Measurements from ENCODE around the gene LUZP2. TPM values are rescaled to one million over a fixed set of nuclear protein-coding genes. Genes with fewer than 3 reads are reported as not detected.

The LUZP2 gene
- total RNA-seq, 2 donors from 2014 or later, result 1.6 TPM; not detected in 1

DNA sequence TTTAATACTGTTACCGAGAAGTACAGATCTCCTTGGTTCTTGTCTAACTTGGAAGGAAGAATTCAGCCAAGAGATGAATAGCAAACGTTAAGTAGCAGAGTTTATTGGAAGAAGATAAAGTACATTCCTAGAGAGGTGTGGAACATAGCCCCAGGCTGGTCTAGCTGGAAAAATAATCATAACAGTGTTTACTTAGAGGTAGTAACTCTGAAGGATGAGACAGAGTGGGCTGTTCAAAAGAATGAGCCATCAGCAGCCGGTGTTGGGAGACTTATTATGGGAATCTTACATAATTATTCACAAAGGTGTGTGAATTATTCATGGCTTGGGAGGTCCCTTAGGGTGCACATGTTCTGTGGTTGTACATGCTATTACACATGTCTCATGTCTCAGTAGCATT lies 276.5 kb downstream of the LUZP2 start:
- H3K4me1 ChIP-seq, result no peaks in the 10 kb centered on the region
- ATAC-seq, result no peak
- no peak for TF ChIP-seq POLR2A (IDR thresholded peaks at IDR 0.05)
- TF ChIP-seq, protein P1, sequence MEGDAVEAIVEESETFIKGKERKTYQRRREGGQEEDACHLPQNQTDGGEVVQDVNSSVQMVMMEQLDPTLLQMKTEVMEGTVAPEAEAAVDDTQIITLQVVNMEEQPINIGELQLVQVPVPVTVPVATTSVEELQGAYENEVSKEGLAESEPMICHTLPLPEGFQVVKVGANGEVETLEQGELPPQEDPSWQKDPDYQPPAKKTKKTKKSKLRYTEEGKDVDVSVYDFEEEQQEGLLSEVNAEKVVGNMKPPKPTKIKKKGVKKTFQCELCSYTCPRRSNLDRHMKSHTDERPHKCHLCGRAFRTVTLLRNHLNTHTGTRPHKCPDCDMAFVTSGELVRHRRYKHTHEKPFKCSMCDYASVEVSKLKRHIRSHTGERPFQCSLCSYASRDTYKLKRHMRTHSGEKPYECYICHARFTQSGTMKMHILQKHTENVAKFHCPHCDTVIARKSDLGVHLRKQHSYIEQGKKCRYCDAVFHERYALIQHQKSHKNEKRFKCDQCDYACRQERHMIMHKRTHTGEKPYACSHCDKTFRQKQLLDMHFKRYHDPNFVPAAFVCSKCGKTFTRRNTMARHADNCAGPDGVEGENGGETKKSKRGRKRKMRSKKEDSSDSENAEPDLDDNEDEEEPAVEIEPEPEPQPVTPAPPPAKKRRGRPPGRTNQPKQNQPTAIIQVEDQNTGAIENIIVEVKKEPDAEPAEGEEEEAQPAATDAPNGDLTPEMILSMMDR (IDR thresholded peaks at IDR 0.05), result no peak
- no peaks in the 10 kb centered on the region for H3K27me3 ChIP-seq
- H3K27ac ChIP-seq, result no peak overlapping the region
- H3K9me3 ChIP-seq, result no peaks in the 10 kb centered on the region
- no peaks in the 10 kb centered on the region for H3K36me3 ChIP-seq (replicated peaks in 1 of 2; ENCODE audit: insufficient read depth in 1 of 2, low read depth in 2 of 2)
- intact Hi-C loops (cut with DNase I), result no loop called here
- H3K4me3 ChIP-seq, result no peak overlapping the region
- 72 to 80% methylated on average over 3 of the region's 3 CpGs for WGBS, 2 donors
- DNase-seq, result no peak

DNA sequence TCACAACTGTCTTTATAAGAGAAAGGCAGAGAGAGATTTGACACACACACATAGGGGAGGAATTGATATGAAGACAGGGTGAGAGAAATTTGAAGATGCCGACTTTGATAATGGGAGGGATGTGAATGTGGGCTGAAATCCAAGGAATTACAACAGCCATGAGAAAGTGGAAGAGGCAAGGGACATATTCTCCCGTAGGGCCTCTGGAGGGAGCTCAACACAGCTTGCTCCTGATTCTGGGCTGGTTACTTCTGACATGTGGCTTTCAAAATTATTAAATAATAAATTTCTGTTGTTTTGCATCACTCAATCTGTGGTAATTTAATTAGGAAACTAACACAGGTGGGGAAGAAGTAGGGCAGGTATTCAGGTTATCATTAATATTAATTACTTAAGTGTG lies 282.9 kb downstream of the LUZP2 start:
- Histone ChIP-seq H3K4me1 (no peaks in the 10 kb centered on the region), H3K27me3 (no peaks in the 10 kb centered on the region), H3K36me3 (replicated peaks in 1 of 2; ENCODE audit: insufficient read depth in 1 of 2, low read depth in 2 of 2) (no peaks in the 10 kb centered on the region), H3K9me3 (no peaks in the 10 kb centered on the region), H3K27ac (no peak overlapping the region), H3K4me3 (no peak overlapping the region)
- TF ChIP-seq POLR2A (IDR thresholded peaks at IDR 0.05), result no peak
- TF ChIP-seq, protein P1 (IDR thresholded peaks at IDR 0.05), result peak in 2 of 7 experiments; percentile 4 to 18
- DNase-seq (no peak), ATAC-seq (no peak)
- whole genome bisulfite sequencing, 2 donors, result 17 to 25% methylated on average over 2 of the region's 2 CpGs
- intact Hi-C loops (cut with DNase I), result no loop called here

DNA sequence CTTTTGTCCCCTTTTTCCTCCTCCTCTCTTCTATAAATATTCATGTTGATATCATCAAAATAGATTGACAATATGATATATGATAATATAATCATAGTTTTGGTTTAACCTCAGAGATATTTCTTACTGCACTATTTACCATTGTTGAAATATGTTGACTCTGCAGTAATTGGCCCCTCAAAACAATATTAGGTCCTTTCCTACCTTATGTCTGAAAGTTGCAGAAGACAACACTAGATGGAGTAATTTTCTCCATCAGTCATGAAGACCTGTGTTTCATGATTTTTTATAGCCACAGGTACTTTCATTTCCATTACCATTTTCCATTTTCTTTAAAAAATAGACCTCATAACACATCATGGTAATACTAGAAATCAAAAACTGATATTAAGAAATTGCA lies 284.4 kb downstream of the LUZP2 start:
- no peaks in the 10 kb centered on the region for H3K9me3 ChIP-seq
- no peak overlapping the region for H3K4me3 ChIP-seq
- no peak for TF ChIP-seq POLR2A (IDR thresholded peaks at IDR 0.05)
- TF ChIP-seq, protein P1 (IDR thresholded peaks at IDR 0.05), result peak in 2 of 7 experiments; percentile 18 to 29
- no peaks in the 10 kb centered on the region for H3K27me3 ChIP-seq
- intact Hi-C loops (cut with DNase I), result no loop called here
- no peaks in the 10 kb centered on the region for H3K4me1 ChIP-seq
- H3K36me3 ChIP-seq (replicated peaks in 1 of 2; ENCODE audit: insufficient read depth in 1 of 2, low read depth in 2 of 2), result no peaks in the 10 kb centered on the region
- DNase-seq (no peak), ATAC-seq (no peak)
- no peak overlapping the region for H3K27ac ChIP-seq

DNA sequence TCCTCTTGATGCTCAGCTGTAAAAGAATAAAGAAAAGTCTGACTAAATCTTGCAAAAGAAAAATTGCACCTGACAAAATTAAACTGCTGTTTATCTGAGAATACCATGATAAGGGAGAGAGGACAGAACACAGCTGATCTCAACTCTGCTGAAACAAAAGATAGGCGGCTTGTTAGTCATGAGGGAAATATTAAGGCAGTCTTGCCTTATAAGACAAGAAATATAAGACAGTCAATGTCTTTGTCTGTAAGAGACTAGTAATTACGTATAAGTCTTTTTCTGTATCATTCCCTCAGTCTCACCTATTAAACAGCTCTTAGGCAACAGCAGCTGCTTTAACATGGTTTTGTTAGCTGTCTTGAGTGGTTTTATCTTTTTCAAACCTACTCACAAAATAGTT lies 296.6 kb downstream of the LUZP2 start:
- WGBS, 2 donors, result 38 to 44% methylated on average over 2 of the region's 2 CpGs
- Histone ChIP-seq H3K27me3 (no peaks in the 10 kb centered on the region), H3K9me3 (no peaks in the 10 kb centered on the region), H3K27ac (no peak overlapping the region), H3K4me1 (no peaks in the 10 kb centered on the region), H3K4me3 (no peak overlapping the region), H3K36me3 (replicated peaks in 1 of 2; ENCODE audit: insufficient read depth in 1 of 2, low read depth in 2 of 2) (no peaks in the 10 kb centered on the region)
- no peak for ATAC-seq
- intact Hi-C loops (cut with DNase I), result no loop called here
- no peak for TF ChIP-seq POLR2A (IDR thresholded peaks at IDR 0.05)
- TF ChIP-seq, protein P1 (IDR thresholded peaks at IDR 0.05), result no peak
- no peak for DNase-seq

DNA sequence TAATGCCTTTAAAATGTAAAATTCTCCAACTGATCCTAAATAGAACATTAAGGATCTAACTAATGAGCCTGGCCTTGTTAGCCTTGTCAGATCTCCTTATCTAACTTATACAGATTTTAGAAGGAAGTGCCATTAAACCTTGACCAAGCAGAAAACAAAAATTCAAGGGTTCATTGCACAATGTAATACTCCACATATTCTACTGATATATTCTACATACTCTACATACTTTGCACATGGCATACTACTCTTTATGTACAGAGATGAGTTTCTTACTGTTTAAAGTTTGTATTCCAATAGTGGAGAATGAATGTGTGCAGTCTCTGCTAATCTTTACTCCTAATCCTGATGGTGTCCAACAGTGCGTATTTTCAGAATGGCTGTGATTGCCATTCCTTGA lies 297.2 kb downstream of the LUZP2 start:
- Histone ChIP-seq H3K4me3 (no peak overlapping the region), H3K9me3 (no peaks in the 10 kb centered on the region), H3K36me3 (replicated peaks in 1 of 2; ENCODE audit: insufficient read depth in 1 of 2, low read depth in 2 of 2) (no peaks in the 10 kb centered on the region), H3K27ac (no peak overlapping the region), H3K27me3 (no peaks in the 10 kb centered on the region), H3K4me1 (no peaks in the 10 kb centered on the region)
- no peak for DNase-seq
- WGBS, 2 donors, result 82 to 100% methylated on average over 1 of the region's 1 CpG
- no peak for ATAC-seq
- TF ChIP-seq POLR2A (IDR thresholded peaks at IDR 0.05), result no peak
- TF ChIP-seq, protein P1 (IDR thresholded peaks at IDR 0.05), result no peak
- intact Hi-C loops (cut with DNase I), result no loop called here
